A673 (cell line): Measurements from ENCODE around the gene KPNA5.

Source experiments
- CTCF ChIP-seq: fragments of 300-800, 200-600 bp; sonication (generic); conservative IDR thresholded peaks from 2 replicates; pipeline ENCODE4 v1.5.1; 2017; ENCODE audit warnings: low read depth, mild to moderate bottlenecking, antibody characterized with exemption, low read length, moderate library complexity, mixed read lengths
- EZH2 ChIP-seq: fragments of 200-600 bp; sonication (generic); IDR thresholded peaks from 2 replicates; pipeline ENCODE4 v1.6.1; 2017; ENCODE audit warnings: borderline replicate concordance, low read depth, mild to moderate bottlenecking, mixed read lengths, antibody characterized with exemption, low read length; ENCODE audit not compliant: poor library complexity, severe bottlenecking

GRCh38 chr6:116697480-116697879 is 16.5 kb downstream of the KPNA5 start:
- TF ChIP-seq CTCF (no peak), EZH2 (no peak)
